HG03196 (cell line): Measurements from ENCODE around the gene SLC43A2.
"Not testable (repeated sequence)": the region's sequence is repeated elsewhere in the genome, so short reads cannot be mapped to it uniquely, and the experiment has no call there.

Experiments
- ATAC-seq: cut with Tn5 transposase; IDR thresholded peaks from one replicate; pipeline ENCODE4 v1.9.1; 2021; ENCODE audit not compliant: unreplicated experiment

Gene SLC43A2

DNA sequence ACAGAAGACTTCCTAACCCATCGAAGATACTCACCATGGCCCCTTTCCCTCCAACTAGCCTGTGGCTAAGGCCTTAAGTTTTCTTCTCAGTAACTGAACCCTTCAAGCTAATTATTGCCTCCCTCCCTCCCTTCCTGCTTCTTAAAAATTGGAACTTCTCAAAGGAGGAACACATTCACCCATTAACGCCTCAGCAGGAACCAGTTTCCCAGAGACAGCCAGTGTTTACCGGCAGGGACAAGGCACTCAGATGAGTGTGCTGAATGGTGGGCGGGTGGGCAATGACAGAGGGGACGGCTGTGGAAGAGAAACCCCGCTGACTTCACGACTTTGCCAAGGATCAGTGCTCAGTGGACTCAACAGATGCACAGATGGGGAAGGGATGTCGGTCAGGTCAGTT, 86.3 kb downstream of the SLC43A2 start:
- ATAC-seq, result no peak

- no peak for ATAC-seq
These were observed 87.2 kb downstream of the SLC43A2 start for GRCh38 chr17:1541367-1541904.

GRCh38 chr17:1539811-1540210, 88.8 kb downstream of the SLC43A2 start:
- no peak for ATAC-seq

DNA sequence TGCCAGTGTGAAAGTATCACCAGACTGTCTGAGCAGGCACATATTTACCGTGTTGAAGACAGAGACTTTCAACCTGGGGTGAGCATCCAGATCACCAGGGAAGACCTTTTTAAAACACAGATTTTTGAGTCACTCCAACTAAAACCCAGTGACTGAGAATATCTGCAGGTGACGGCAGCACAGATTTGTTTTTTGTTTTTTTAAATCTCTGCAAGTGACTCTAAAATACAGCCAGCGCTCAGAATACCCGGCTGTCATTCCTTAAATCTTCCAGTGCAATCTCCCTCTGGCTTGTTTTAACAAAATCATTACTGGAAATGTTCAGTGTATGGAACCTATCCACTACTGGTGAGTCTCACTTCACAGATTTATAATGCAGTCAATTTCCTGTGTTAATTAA, 92.9 kb downstream of the SLC43A2 start:
- no peak for ATAC-seq

DNA sequence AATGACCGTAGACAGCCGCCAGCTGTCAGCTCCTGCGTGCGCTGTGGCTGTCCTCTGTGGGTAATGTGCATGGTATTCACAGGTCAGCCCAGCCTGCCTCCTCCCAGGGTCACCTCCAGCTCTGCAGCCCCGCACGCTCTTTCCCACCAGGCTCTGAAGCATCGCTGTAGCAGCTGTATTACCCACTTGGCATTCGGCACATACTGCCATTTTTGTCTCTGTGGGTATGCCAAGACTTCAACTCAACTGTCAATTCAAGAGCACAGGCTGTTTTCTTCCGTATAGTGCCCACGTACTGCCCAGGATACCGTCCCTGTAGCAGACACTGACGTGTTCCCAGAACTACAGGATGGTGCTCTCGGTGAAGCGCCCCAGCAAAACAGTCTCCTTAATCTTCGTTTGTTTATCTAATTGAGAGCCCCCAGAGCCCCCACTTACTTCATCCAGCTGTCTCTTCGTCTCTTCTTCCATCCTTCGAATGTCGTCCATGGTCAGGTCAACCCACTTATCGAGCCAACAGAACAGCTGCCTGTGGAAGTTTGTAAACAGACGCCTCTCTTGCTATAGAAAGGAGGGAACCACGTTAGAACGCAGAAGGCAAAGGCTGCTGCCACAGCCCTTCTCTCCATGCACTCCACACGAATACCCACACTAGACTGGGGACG, 94.8 kb downstream of the SLC43A2 start:
- ATAC-seq, result no peak

GRCh38 chr17:1532836-1533602, 95.6 kb downstream of the SLC43A2 start:
- ATAC-seq, result no peak

DNA sequence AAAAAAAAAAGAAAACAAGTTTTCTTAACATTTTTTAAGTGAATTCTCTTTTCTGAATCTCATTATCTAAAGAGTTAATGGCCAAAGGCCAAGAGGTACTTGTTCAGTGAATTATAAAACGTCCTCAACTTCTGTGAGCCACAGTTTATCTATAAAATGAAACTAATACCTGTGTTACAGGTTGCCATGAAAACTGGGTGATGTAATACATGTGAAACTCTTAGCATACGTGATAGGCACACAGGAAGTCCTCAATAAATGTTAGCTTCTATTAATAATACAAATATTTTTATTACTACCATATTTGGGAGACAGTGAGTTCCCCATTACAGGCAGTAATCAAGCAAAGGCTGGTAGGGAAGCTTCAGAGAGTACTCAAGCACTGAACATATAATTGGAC, 98.8 kb downstream of the SLC43A2 start:
- ATAC-seq, result no peak

GRCh38 chr17:1526876-1527275, 101.8 kb downstream of the SLC43A2 start:
- not testable (repeated sequence) for ATAC-seq

DNA sequence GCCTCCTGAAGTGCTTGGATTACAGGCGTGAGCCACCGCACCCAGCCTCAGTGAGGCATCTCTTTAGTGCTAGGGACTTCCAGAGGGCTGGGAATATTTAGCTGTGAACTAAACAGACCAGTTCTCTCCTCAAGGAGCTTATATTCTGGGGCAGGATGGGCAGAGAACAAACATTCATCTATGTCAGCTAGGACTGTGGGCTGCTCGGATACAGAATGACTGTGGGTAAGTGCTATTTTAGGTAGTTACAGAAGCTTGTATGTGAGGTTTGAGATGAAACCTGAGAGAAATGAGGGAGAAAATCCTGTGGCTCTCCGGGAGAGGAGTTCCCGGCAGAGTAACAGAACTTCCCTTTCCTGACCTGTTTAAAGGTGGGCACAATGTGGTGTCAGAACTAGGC, 106.0 kb downstream of the SLC43A2 start:
- ATAC-seq, result no peak

DNA sequence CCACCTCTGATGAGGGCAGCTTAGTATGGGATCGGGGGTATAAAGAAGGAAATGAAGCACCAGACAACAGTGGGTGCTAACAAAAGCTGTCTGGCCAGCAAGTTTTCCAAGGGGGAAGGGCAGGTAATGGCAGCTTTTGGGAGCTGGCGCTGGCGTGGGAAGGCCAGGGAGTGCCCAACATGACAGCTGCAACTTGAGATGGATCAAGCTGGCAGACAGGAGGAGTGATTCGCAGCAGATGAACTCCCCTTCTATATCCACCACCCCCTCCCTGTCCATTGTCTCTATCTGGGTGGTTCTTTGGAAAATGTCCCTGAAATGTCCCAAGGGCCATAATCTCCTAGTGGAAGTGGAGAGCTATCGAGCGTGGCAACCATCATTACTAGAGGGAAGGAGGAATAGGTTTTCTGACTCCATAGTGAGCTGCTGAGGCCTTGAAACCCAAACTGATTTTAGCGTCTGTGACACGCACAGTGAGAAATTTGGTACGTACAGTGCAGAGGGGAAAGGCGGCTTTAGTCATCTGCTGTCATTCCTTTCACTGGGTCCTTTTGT, 107.5 kb downstream of the SLC43A2 start:
- no peak for ATAC-seq

GRCh38 chr17:1519678-1520077, 109.0 kb downstream of the SLC43A2 start:
- ATAC-seq, result no peak
